Mesendoderm (in vitro differentiated cells): ENCODE measurements around the gene NR3C1.

Source experiments
- DNase-seq: peaks from one replicate; pipeline ENCODE4 v3.0.0; 2013
- H2AK5ac ChIP-seq: 2 replicates; pipeline ENCODE4 v1.6.1; 2013; ENCODE audit warnings: low read length, inconsistent platforms
- H2BK120ac ChIP-seq: 2 replicates; pipeline ENCODE4 v1.6.1; 2013; ENCODE audit warnings: low read depth, mild to moderate bottlenecking, low read length, moderate library complexity, mixed read lengths
- H2BK15ac ChIP-seq: replicated peaks from 2 replicates; pipeline ENCODE4 v1.6.1; 2013; ENCODE audit warnings: low read depth, mild to moderate bottlenecking, moderate library complexity
- H2BK5ac ChIP-seq: 2 replicates; pipeline ENCODE4 v1.6.1; 2013; ENCODE audit warnings: low read length, inconsistent platforms
- H3K18ac ChIP-seq: 2 replicates; pipeline ENCODE4 v1.6.1; 2013; ENCODE audit warnings: mild to moderate bottlenecking, low read length, mixed read lengths
- H3K23ac ChIP-seq: one replicate; pipeline ENCODE4 v1.6.1; 2013; ENCODE audit warnings: low read length
- H3K27ac ChIP-seq: 2 replicates; pipeline ENCODE4 v1.5.1; 2013; ENCODE audit warnings: low read depth, mild to moderate bottlenecking, inconsistent platforms, low read length, moderate library complexity
- H3K27me3 ChIP-seq: 2 replicates; pipeline ENCODE4 v1.6.1; 2013; ENCODE audit warnings: low read length, control low read depth, mild to moderate bottlenecking, inconsistent platforms; ENCODE audit not compliant: insufficient read depth, poor library complexity
- H3K36me3 ChIP-seq: 2 replicates; pipeline ENCODE4 v1.6.1; 2013; ENCODE audit warnings: low read length, inconsistent platforms; ENCODE audit not compliant: control insufficient read depth, insufficient read depth
- H3K4ac ChIP-seq: one replicate; pipeline ENCODE4 v1.6.1; 2013; ENCODE audit warnings: low read depth, mild to moderate bottlenecking, low read length, moderate library complexity
- H3K4me1 ChIP-seq: 2 replicates; pipeline ENCODE4 v1.6.1; 2013; ENCODE audit warnings: low read depth, low read length, inconsistent platforms; ENCODE audit not compliant: control insufficient read depth
- H3K4me2 ChIP-seq: 2 replicates; pipeline ENCODE4 v1.6.1; 2013; ENCODE audit warnings: low read length
- H3K4me3 ChIP-seq: 2 replicates; pipeline ENCODE4 v1.5.1; 2013; ENCODE audit warnings: mild to moderate bottlenecking, low read length
- H3K56ac ChIP-seq: one replicate; pipeline ENCODE4 v1.6.1; 2013; ENCODE audit warnings: low read length
- H3K79me1 ChIP-seq: 2 replicates; pipeline ENCODE4 v1.6.1; 2013; ENCODE audit warnings: low read length, inconsistent platforms
- H3K79me2 ChIP-seq: 2 replicates; pipeline ENCODE4 v1.6.1; 2013; ENCODE audit warnings: mild to moderate bottlenecking, low read length; ENCODE audit not compliant: control insufficient read depth, insufficient read depth
- H3K9ac ChIP-seq: 2 replicates; pipeline ENCODE4 v1.6.1; 2013; ENCODE audit warnings: low read length, inconsistent platforms
- H4K5ac ChIP-seq: one replicate; pipeline ENCODE4 v1.6.1; 2013; ENCODE audit warnings: low read length
- H4K8ac ChIP-seq: one replicate; pipeline ENCODE4 v1.6.1; 2013; ENCODE audit warnings: low read depth, mild to moderate bottlenecking, control low read depth, low read length, moderate library complexity
- whole genome bisulfite sequencing: extraction: QIAGEN DNeasy Blood & Tissue Kit; methylation state at CpG from one replicate; pipeline ENCODE4 v1.1.7; 2013; ENCODE audit warnings: low lambda C conversion rate, missing lambda C conversion rate; ENCODE audit not compliant: insufficient coverage; ENCODE audit errors: extremely low coverage; 5-methylcytosine and 5-hydroxymethylcytosine counted together

NR3C1 gene

GRCh38 chr5:143262393-143263174 is 140.9 kb downstream of the NR3C1 start:
- no peaks in the 10 kb centered on the region for H3K36me3 ChIP-seq
- H3K27ac ChIP-seq, result no peak overlapping the region
- no peak overlapping the region for H3K4me3 ChIP-seq
- no peak overlapping the region for H2BK15ac ChIP-seq
- no CpG with 5 or more reads among the region's 1 CpG for WGBS
- no peak overlapping the region for H3K4ac ChIP-seq
- H3K79me2 ChIP-seq, result no peaks in the 10 kb centered on the region
- no peaks in the 10 kb centered on the region for H3K27me3 ChIP-seq
- H2BK5ac ChIP-seq, result no peak overlapping the region
- H3K56ac ChIP-seq, result no peak overlapping the region
- H2BK120ac ChIP-seq, result no peak overlapping the region
- H3K9ac ChIP-seq, result no peak overlapping the region
- no peak overlapping the region for H4K5ac ChIP-seq
- DNase-seq, result no peak
- peaks cover 1% of the 10 kb centered on the region for H3K4me1 ChIP-seq
- no peaks in the 10 kb centered on the region for H3K79me1 ChIP-seq
- H3K23ac ChIP-seq, result no peak overlapping the region
- H2AK5ac ChIP-seq, result no peak overlapping the region
- H4K8ac ChIP-seq, result no peak overlapping the region
- H3K18ac ChIP-seq, result no peak overlapping the region
- no peak overlapping the region for H3K4me2 ChIP-seq

DNA sequence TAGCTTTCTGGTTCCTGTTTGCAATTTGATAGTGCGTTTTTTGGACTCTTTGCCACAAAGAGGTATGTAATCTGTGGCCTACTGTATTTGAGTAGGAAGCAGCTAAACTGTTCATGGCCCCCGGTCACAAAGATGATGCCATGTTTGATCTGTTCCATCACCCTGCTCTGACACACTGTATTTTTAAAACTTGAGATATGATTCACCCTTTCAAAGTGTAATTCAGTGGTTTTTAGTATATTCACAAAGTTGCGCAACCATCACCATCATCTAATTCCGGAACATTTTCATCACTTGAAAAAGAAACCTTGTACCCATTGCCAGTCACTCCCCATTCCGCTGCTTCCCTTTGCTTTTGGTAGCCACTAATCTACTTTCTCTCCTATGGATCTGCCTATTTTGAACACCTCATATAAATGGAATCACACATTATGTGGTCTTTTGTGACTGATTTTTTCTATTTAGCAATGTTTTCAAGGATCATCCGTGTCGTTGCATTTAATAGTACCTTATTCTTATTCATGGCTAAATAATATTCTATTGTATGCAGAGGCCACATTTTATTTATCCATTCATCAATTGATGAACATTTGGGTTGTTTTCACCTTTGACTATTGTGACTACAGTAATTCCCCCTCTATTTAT is 141.6 kb downstream of the NR3C1 start:
- no peak overlapping the region for H3K4ac ChIP-seq
- no peak for DNase-seq
- H3K27ac ChIP-seq, result no peak overlapping the region
- H3K18ac ChIP-seq, result no peak overlapping the region
- no peak overlapping the region for H3K4me3 ChIP-seq
- no peak overlapping the region for H4K5ac ChIP-seq
- H3K23ac ChIP-seq, result no peak overlapping the region
- H3K36me3 ChIP-seq, result no peaks in the 10 kb centered on the region
- no peak overlapping the region for H3K56ac ChIP-seq
- no peak overlapping the region for H2BK15ac ChIP-seq
- H2AK5ac ChIP-seq, result no peak overlapping the region
- WGBS, result no CpG with 5 or more reads among the region's 7 CpGs
- H2BK120ac ChIP-seq, result no peak overlapping the region
- no peak overlapping the region for H4K8ac ChIP-seq
- H3K4me2 ChIP-seq, result no peak overlapping the region
- H3K27me3 ChIP-seq, result no peaks in the 10 kb centered on the region
- H3K79me2 ChIP-seq, result no peaks in the 10 kb centered on the region
- H3K79me1 ChIP-seq, result no peaks in the 10 kb centered on the region
- no peak overlapping the region for H3K9ac ChIP-seq
- H2BK5ac ChIP-seq, result no peak overlapping the region
- peaks cover 1% of the 10 kb centered on the region for H3K4me1 ChIP-seq

DNA sequence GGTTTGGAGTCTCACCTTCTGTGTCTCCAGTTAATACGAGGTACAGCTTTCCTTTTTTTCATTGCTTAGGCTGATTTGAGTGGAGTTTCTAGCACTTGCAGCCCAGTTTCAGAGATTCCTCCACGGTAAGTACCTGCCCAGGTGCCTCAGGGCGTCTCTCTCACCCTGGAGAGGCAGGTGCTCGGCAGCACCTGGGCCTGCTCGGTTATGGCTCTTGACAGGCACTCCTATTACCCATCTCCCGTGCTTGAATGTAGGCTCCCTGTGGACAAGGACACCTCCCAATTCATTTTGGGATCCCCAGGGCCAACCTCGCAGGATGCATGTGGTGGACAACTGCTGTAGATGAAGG is 144.3 kb downstream of the NR3C1 start:
- Histone ChIP-seq H2BK120ac (no peak overlapping the region), H3K4me2 (no peak overlapping the region), H3K4ac (no peak overlapping the region), H3K4me3 (no peak overlapping the region), H3K18ac (no peak overlapping the region), H2AK5ac (no peak overlapping the region), H2BK5ac (no peak overlapping the region), H4K8ac (no peak overlapping the region), H2BK15ac (no peak overlapping the region), H3K27me3 (no peaks in the 10 kb centered on the region), H3K23ac (no peak overlapping the region), H3K9ac (no peak overlapping the region), H3K4me1 (peaks cover under 1% of the 10 kb centered on the region), H3K27ac (no peak overlapping the region), H3K56ac (no peak overlapping the region), H3K79me1 (no peaks in the 10 kb centered on the region), H4K5ac (no peak overlapping the region), H3K79me2 (no peaks in the 10 kb centered on the region), H3K36me3 (no peaks in the 10 kb centered on the region)
- WGBS, result no CpG with 5 or more reads among the region's 7 CpGs
- DNase-seq, result no peak

DNA sequence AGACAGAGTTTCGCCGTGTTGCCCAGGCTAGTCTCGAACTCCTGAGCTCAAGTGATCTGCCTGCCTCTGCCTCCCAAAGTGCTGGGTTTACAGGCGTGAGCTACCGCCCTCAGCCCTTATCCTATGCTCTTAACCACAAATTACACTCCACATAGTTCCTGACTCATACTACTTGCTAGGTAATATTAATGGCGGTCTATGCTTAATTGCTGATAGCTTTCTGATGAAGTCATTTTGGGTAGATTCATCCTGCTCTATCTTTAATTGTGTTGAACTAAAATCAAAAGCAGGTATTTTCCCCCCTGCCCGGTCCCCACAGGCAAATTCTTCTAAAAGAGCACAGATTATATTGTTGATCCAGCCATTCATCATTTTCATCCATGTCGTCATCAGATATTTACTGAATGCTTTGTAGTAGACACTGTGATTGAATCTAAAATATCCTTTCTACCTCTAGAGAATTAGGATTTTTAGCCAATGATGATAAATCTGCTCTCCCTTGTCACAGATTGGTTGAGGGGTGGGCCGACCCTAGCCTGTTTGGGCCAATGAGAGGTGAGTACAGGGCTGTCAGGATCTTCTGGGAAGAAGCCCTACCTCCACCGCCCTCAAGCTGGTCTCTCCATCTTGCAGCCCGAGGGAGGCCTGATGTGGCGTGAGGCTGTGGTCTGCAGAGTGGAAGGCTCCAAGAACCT is 144.8 kb downstream of the NR3C1 start:
- Histone ChIP-seq H3K9ac (no peak overlapping the region), H3K36me3 (no peaks in the 10 kb centered on the region), H4K8ac (no peak overlapping the region), H3K4me2 (no peak overlapping the region), H3K27me3 (no peaks in the 10 kb centered on the region), H3K56ac (no peak overlapping the region), H3K79me2 (no peaks in the 10 kb centered on the region), H3K23ac (no peak overlapping the region), H3K4ac (no peak overlapping the region), H3K79me1 (no peaks in the 10 kb centered on the region), H2BK15ac (no peak overlapping the region), H3K18ac (no peak overlapping the region), H2AK5ac (no peak overlapping the region), H3K27ac (no peak overlapping the region), H3K4me1 (no peaks in the 10 kb centered on the region), H3K4me3 (no peak overlapping the region), H2BK5ac (no peak overlapping the region), H4K5ac (no peak overlapping the region), H2BK120ac (no peak overlapping the region)
- no peak for DNase-seq
- no CpG with 5 or more reads among the region's 12 CpGs for WGBS

- Histone ChIP-seq H3K4me1 (no peaks in the 10 kb centered on the region), H4K8ac (no peak overlapping the region), H2BK120ac (no peak overlapping the region), H2AK5ac (no peak overlapping the region), H3K79me1 (no peaks in the 10 kb centered on the region), H3K4me3 (no peak overlapping the region), H3K18ac (no peak overlapping the region), H3K23ac (no peak overlapping the region), H3K27ac (no peak overlapping the region), H3K56ac (no peak overlapping the region), H3K9ac (no peak overlapping the region), H3K4ac (no peak overlapping the region), H3K36me3 (no peaks in the 10 kb centered on the region), H3K27me3 (no peaks in the 10 kb centered on the region), H3K4me2 (no peak overlapping the region), H2BK5ac (no peak overlapping the region), H4K5ac (no peak overlapping the region), H3K79me2 (no peaks in the 10 kb centered on the region), H2BK15ac (no peak overlapping the region)
- WGBS, result no CpG with 5 or more reads among the region's 7 CpGs
- DNase-seq, result no peak
Observed at GRCh38 chr5:143254819-143255218, 148.7 kb downstream of the NR3C1 start.
